GM12878 (cell line): ENCODE results near the gene PGLYRP4. TPM values are rescaled to one million over a fixed set of nuclear protein-coding genes. Genes with fewer than 3 reads are reported as not detected.

Experiments used
- ATAC-seq: fragments of 200-7000 bp; cut with Tn5 transposase; 3 replicates; pipeline ENCODE4 v1.9.1; 2020; ENCODE audit warnings: mild to moderate bottlenecking, moderate library complexity
- BruUV-seq: library from RNA; stranded (reverse); fragments of 400-500 nt; replicated peaks from 2 replicates; lab custom pipeline; 2021; lab: Mats Ljungman, UMichigan
- CTCF ChIA-PET: fragments of 300-600 bp; sonication (Branson Sonifier 250); formaldehyde crosslinking; extraction: SDS; loops from one replicate; lab custom pipeline; 2021; ENCODE audit warnings: inconsistent platforms; lab: Yijun Ruan, JAX
- POLR2A ChIA-PET: fragments of 350-600 bp; formaldehyde crosslinking; extraction: SDS; loops from one replicate; lab custom pipeline; 2021; ENCODE audit warnings: inconsistent platforms; lab: Charles Lee
- RAD21 ChIA-PET: fragments of 300-600 bp; sonication (Branson Sonifier 250); formaldehyde crosslinking; loops from one replicate; lab custom pipeline; 2023; ENCODE audit warnings: antibody characterized with exemption; ENCODE audit not compliant: unreplicated experiment; lab: Charles Lee
- SMC1A ChIA-PET: fragments of 300-600 bp; sonication (Branson Sonifier 250); formaldehyde crosslinking; loops from one replicate; lab custom pipeline; 2023; ENCODE audit not compliant: unreplicated experiment, uncharacterized antibody; lab: Charles Lee
- DNase-seq: peaks from one replicate; pipeline ENCODE4 v3.0.0-alpha.2; 2011; ENCODE audit warnings: low read depth, low spot score
- FAIRE-seq: peaks from 3 replicates; lab custom pipeline; 2011; peaks lifted over from hg19 to GRCh38; lab: Jason Lieb, UNC
- H2AFZ ChIP-seq: 2 replicates; pipeline ENCODE4 v1.6.0; 2011; ENCODE audit warnings: low read depth, low read length, control low read depth; ENCODE audit not compliant: control insufficient read depth
- H3K27ac ChIP-seq: 2 replicates; pipeline ENCODE4 v1.5.1; 2011; ENCODE audit warnings: control low read depth; ENCODE audit not compliant: control insufficient read depth, insufficient read depth
- H3K27me3 ChIP-seq, 2 experiments: replicated peaks in 1 of 2; 2 replicates each; pipeline versions ENCODE4 v1.6.0 to v1.6.1; 2011; ENCODE audit warnings: low read length in 1 of 2; ENCODE audit not compliant: control insufficient read depth in 2 of 2, insufficient read depth in 2 of 2
- H3K36me3 ChIP-seq, 2 experiments: 2 replicates each; pipeline ENCODE4 v1.5.1; 2011; ENCODE audit warnings: low read length in 1 of 2; ENCODE audit not compliant: control insufficient read depth in 2 of 2, insufficient read depth in 2 of 2
- H3K4me1 ChIP-seq: 2 replicates; pipeline ENCODE4 v1.6.1; 2011; ENCODE audit warnings: mild to moderate bottlenecking, low read length, moderate library complexity, mixed read lengths; ENCODE audit not compliant: control insufficient read depth, insufficient read depth
- H3K4me2 ChIP-seq: 2 replicates; pipeline ENCODE4 v1.6.0; 2011; ENCODE audit warnings: control low read depth; ENCODE audit not compliant: control insufficient read depth, insufficient read depth
- H3K4me3 ChIP-seq: fragments of 200-600 bp; sonication (generic); 2 replicates; pipeline ENCODE4 v1.5.1; 2016
- H3K79me2 ChIP-seq: 2 replicates; pipeline ENCODE4 v1.6.0; 2011; ENCODE audit warnings: low read length; ENCODE audit not compliant: control insufficient read depth, insufficient read depth
- H3K9ac ChIP-seq: 2 replicates; pipeline ENCODE4 v1.8.0; 2011; ENCODE audit warnings: low read length, control low read depth, mixed read lengths; ENCODE audit not compliant: control insufficient read depth, insufficient read depth
- H3K9me3 ChIP-seq: replicated peaks from 3 replicates; pipeline ENCODE4 v1.5.1; 2011; ENCODE audit warnings: mild to moderate bottlenecking, low read length; ENCODE audit not compliant: control insufficient read depth, insufficient read depth
- H4K20me1 ChIP-seq: 2 replicates; pipeline ENCODE4 v1.6.0; 2011; ENCODE audit not compliant: control insufficient read depth, insufficient read depth
- BCLAF1 ChIP-seq: fragments of 450-650 bp; IDR thresholded peaks from 2 replicates; pipeline ENCODE4 v1.6.1; 2017; ENCODE audit warnings: antibody characterized with exemption, mild to moderate bottlenecking, moderate library complexity
- CBX3 ChIP-seq: fragments of 200-600 bp; sonication (generic); IDR thresholded peaks from 2 replicates; pipeline ENCODE4 v1.6.1; 2016; ENCODE audit warnings: low read depth, borderline replicate concordance
- EED ChIP-seq: sonication (generic); IDR thresholded peaks from 2 replicates; pipeline ENCODE4 v1.6.1; 2016; ENCODE audit warnings: antibody characterized with exemption, low read depth
- FOXK2 ChIP-seq: fragments of 450-650 bp; IDR thresholded peaks from 2 replicates; pipeline ENCODE4 v1.6.1; 2017; ENCODE audit warnings: mild to moderate bottlenecking, moderate library complexity
- HCFC1 ChIP-seq: fragments of 150-350 bp; IDR thresholded peaks from 2 replicates; pipeline ENCODE4 v1.6.1; 2014; ENCODE audit warnings: low read length
- IRF3 ChIP-seq: fragments of 450-650 bp; IDR thresholded peaks from 2 replicates; pipeline ENCODE4 v1.6.1; 2014; ENCODE audit warnings: mild to moderate bottlenecking
- IRF5 ChIP-seq: fragments of 450-650 bp; IDR thresholded peaks from 2 replicates; pipeline ENCODE4 v1.6.1; 2017; ENCODE audit warnings: borderline replicate concordance
- NBN ChIP-seq: fragments of 450-650 bp; IDR thresholded peaks from 2 replicates; pipeline ENCODE4 v1.6.1; 2016
- PAX8 ChIP-seq: fragments of 450-650 bp; IDR thresholded peaks from 2 replicates; pipeline ENCODE4 v1.6.1; 2017; ENCODE audit warnings: mild to moderate bottlenecking, moderate library complexity
- RAD51 ChIP-seq: fragments of 450-650 bp; IDR thresholded peaks from 2 replicates; pipeline ENCODE4 v1.6.1; 2016; ENCODE audit warnings: moderate library complexity, mild to moderate bottlenecking, inconsistent platforms
- RB1 ChIP-seq: fragments of 450-650 bp; formaldehyde crosslinking; IDR thresholded peaks from 2 replicates; pipeline ENCODE4 v1.6.1; 2017; ENCODE audit warnings: mild to moderate bottlenecking, borderline replicate concordance
- SUPT20H ChIP-seq: IDR thresholded peaks from 2 replicates; pipeline ENCODE4 v1.6.1; 2011; ENCODE audit warnings: low read depth, mild to moderate bottlenecking, low read length, moderate library complexity, borderline replicate concordance; ENCODE audit not compliant: control insufficient read depth
- TCF7 ChIP-seq: IDR thresholded peaks from 2 replicates; pipeline ENCODE4 v1.6.1; 2014; ENCODE audit warnings: antibody characterized with exemption, borderline replicate concordance
- ZNF592 ChIP-seq: fragments of 450-650 bp; IDR thresholded peaks from 2 replicates; pipeline ENCODE4 v1.6.1; 2017; ENCODE audit warnings: mild to moderate bottlenecking, moderate library complexity
- ZSCAN29 ChIP-seq: fragments of 450-650 bp; IDR thresholded peaks from 2 replicates; pipeline ENCODE4 v1.6.1; 2017; ENCODE audit warnings: mild to moderate bottlenecking, moderate library complexity
- ZZZ3 ChIP-seq: IDR thresholded peaks from 2 replicates; pipeline ENCODE4 v1.6.1; 2011; ENCODE audit warnings: low read depth; ENCODE audit not compliant: control insufficient read depth, insufficient read length
- WGBS: methylation state at CpG from one replicate; pipeline ENCODE4 v1.1.6; 2016; ENCODE audit warnings: low lambda C conversion rate; ENCODE audit not compliant: insufficient replicate concordance, insufficient coverage; ENCODE audit errors: missing lambda C conversion rate; 5-methylcytosine and 5-hydroxymethylcytosine counted together
- in situ Hi-C: fragments of 300-500 bp; cut with MboI; formaldehyde crosslinking; loops from 9 replicates; pipeline ENCODE4 v1.14.3; 2018; ENCODE audit warnings: mixed read lengths
- intact Hi-C: fragments of 100-400 bp; cut with micrococcal nuclease; formaldehyde crosslinking; loops from one replicate; pipeline ENCODE4 v1.14.2; 2022; ENCODE audit not compliant: unreplicated experiment
- polyA plus RNA-seq, 11 experiments: library from polyadenylated mRNA; depleted of rRNA in 4 of 11; unstranded in 6 of 11; stranded (reverse) in 5 of 11; fragments of >200 nt; fragmentation: Nextera tagmentation in 4 of 11; fragmentation: Illumina TruSeq in 1 of 11; extraction: Ambion mirVana in 4 of 11; extraction: Trizol in 1 of 11; gene quantifications; 1 replicate in 1 of 11; 2 replicates in 10 of 11; pipeline versions ENCODE4 v1.2.1 to v1.2.3, GENCODE V29; 2011 to 2016; ENCODE audit warnings: inconsistent platforms in 2 of 11, missing spikeins in 2 of 11, low read depth in 1 of 11
- total RNA-seq, 4 experiments: library from RNA; depleted of rRNA in 3 of 4; stranded (reverse); fragments of >200 nt in 3 of 4; fragmentation: Illumina TruSeq in 1 of 4; extraction: Trizol in 1 of 4; gene quantifications; 2 replicates each; pipeline versions ENCODE4 v1.2.1 to v1.2.3, GENCODE V29; 2013 to 2021

The PGLYRP4 gene
- total and polyA plus RNA-seq, 10 of the 15 experiments (the other 5 are each of a cell fraction or from before 2014, with no cell fraction given): 0.22 to 3.0 (median 0.44) TPM

- Histone ChIP-seq H4K20me1 (no peaks in the 10 kb centered on the region), H3K27ac (no peak overlapping the region), H3K27me3 (no peaks in the 10 kb centered on the region), H3K4me3 (no peak overlapping the region), H3K79me2 (no peaks in the 10 kb centered on the region), H3K36me3 (no peaks in the 10 kb centered on the region), H3K4me2 (no peak overlapping the region), H3K9me3 (no peaks in the 10 kb centered on the region), H3K4me1 (peaks cover 6% of the 10 kb centered on the region), H3K9ac (no peak overlapping the region), H2AFZ (no peak overlapping the region)
- intact Hi-C loops: no loop called here
- ChIA-PET POLR2A (no interaction called here), SMC1A (interaction anchor here (3.1 kb wide), 1 partner anchor 136 kb away, joined by 14 read pairs; no protein-coding TSS in a partner anchor), RAD21 (interaction anchor here (2.8 kb wide), 1 partner anchor 136 kb away, joined by 18 read pairs; no protein-coding TSS in a partner anchor), CTCF (interaction anchor here (2.7 kb wide), 1 partner anchor 135 kb away, joined by 41 read pairs; no protein-coding TSS in a partner anchor)
- BruUV-seq: no TSS peak
- no peak for ATAC-seq
- 43% methylated on average over 6 of the region's 6 CpGs for WGBS
- TF ChIP-seq HCFC1 (no peak), CBX3 (no peak), FOXK2 (no peak), ZNF592 (no peak), IRF3 (no peak), IRF5 (no peak), EED (no peak), NBN (no peak), ZSCAN29 (no peak), BCLAF1 (no peak), ZZZ3 (no peak), PAX8 (no peak), TCF7 (no peak), RB1 (no peak), RAD51 (no peak), SUPT20H (no peak)
- DNase-seq: no peak
- in situ Hi-C loops: no loop called here
- no peak for FAIRE-seq
Observed at GRCh38 chr1:153359241-153359640, 10.6 kb upstream of the PGLYRP4 start.
